Transverse colon (tissue), 4 donors: ENCODE data around the gene SMG6. TPM values are rescaled to one million over a fixed set of nuclear protein-coding genes. Genes with fewer than 3 reads are reported as not detected.
A peak's percentile ranks its signal among the peaks of the same experiment; 100 is the strongest.

Source experiments
- DNase-seq: peaks from one replicate; pipeline ENCODE4 v3.0.0-alpha.2; 2019
- H3K27ac ChIP-seq, 4 donors: fragments of 200-600 bp; sonication (generic); 2 replicates each; pipeline ENCODE4 v1.5.1; 2016 to 2018; ENCODE audit warnings: inconsistent platforms in 4 of 4
- H3K27me3 ChIP-seq: fragments of 200-600 bp; sonication (generic); 2 replicates; pipeline ENCODE4 v1.5.1; 2017; ENCODE audit warnings: inconsistent platforms
- H3K36me3 ChIP-seq, 4 donors: fragments of 200-600 bp; sonication (generic); 2 replicates each; pipeline ENCODE4 v1.5.1; 2017 to 2019; ENCODE audit warnings: inconsistent platforms in 4 of 4
- H3K4me1 ChIP-seq, 4 donors: fragments of 200-600 bp; sonication (generic); 2 replicates each; pipeline ENCODE4 v1.5.1; 2017 to 2020; ENCODE audit warnings: inconsistent platforms in 4 of 4
- H3K4me3 ChIP-seq, 4 donors: fragments of 200-600 bp; sonication (generic); 1 replicate in 1 of 4; 2 replicates in 3 of 4; pipeline versions ENCODE4 v1.5.1 to v1.6.1; 2017 to 2019; ENCODE audit warnings: inconsistent platforms in 4 of 4
- H3K9me3 ChIP-seq, 2 donors: fragments of 200-600 bp; sonication (generic); 2 replicates each; pipeline ENCODE4 v1.5.1; 2017 to 2019; ENCODE audit warnings: inconsistent platforms in 2 of 2
- EP300 ChIP-seq: sonication (generic); formaldehyde crosslinking; IDR thresholded peaks from one replicate; pipeline ENCODE4 v1.6.1; 2017; ENCODE audit warnings: antibody characterized with exemption, low read depth
- POLR2A ChIP-seq: fragments of 450-650 bp; IDR thresholded peaks from one replicate; pipeline ENCODE4 v1.6.1; 2016; ENCODE audit warnings: antibody characterized with exemption, mild to moderate bottlenecking, moderate library complexity
- POLR2AphosphoS5 ChIP-seq, 3 donors: sonication (generic); formaldehyde crosslinking; IDR thresholded peaks; one replicate each; pipeline ENCODE4 v1.6.1; 2016; ENCODE audit warnings: antibody characterized with exemption in 3 of 3
- WGBS, 2 donors: methylation state at CpG; one replicate each; pipeline ENCODE4 v1.1.5; 2018; ENCODE audit warnings: low coverage in 1 of 2; 5-methylcytosine and 5-hydroxymethylcytosine counted together
- in situ Hi-C, 4 donors: fragments of 200-750 bp; cut with MboI; loops; one replicate each; pipeline versions ENCODE4 v1.15.0 to v1.15.1; 2017; ENCODE audit warnings: low sequenced_read_pairs in 3 of 4, low pct_ligation_motif_present in 1 of 4, low pct_unique_long_range_greater_than_20kb in 1 of 4
- intact Hi-C: fragments of 100-400 bp; cut with DNase I; formaldehyde crosslinking; loops from one replicate; pipeline ENCODE4 v1.15.1; 2023; ENCODE audit warnings: low total_unique reads
- total RNA-seq, 4 donors: library from RNA; depleted of rRNA; stranded (reverse); fragments of >200 nt; gene quantifications; one replicate each; pipeline ENCODE4 v1.1.0, GENCODE V29; 2016
- TF ChIP-seq, protein P1 (sequence below), 5 experiments: fragments of 200-600 bp in 3 of 5; fragments of 450-650 bp in 2 of 5; sonication (generic) in 3 of 5; IDR thresholded peaks; 1 replicate in 2 of 5; 2 replicates in 3 of 5; pipeline ENCODE4 v1.5.1; 2016 to 2017; ENCODE audit warnings: antibody characterized with exemption in 5 of 5, inconsistent platforms in 3 of 5, mild to moderate bottlenecking in 2 of 5, moderate library complexity in 1 of 5

SMG6 gene
- total RNA-seq, 4 donors from 2014 or later = 28.6 to 112 (median 39.1) TPM

DNA sequence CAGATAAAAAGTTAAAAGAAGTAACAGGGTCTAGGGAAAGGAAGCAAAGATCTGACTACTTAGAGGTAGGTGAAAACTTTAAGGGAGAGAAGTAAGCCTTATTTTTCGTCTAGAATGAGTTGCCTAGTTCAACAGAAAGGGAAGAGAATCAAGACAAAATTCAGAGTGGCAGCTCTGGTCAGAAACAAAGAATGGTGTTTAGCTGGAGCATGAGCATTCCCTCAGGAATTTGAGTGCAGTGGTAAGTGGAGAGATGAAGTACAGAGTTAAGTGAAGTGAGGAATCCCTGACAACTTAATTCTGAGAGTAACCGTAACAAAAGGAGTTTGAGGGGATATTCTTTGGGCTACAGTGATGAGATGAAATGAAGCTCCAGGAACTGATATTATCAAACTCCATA is 11.5 kb downstream of the SMG6 start:
- TF ChIP-seq, protein P1, sequence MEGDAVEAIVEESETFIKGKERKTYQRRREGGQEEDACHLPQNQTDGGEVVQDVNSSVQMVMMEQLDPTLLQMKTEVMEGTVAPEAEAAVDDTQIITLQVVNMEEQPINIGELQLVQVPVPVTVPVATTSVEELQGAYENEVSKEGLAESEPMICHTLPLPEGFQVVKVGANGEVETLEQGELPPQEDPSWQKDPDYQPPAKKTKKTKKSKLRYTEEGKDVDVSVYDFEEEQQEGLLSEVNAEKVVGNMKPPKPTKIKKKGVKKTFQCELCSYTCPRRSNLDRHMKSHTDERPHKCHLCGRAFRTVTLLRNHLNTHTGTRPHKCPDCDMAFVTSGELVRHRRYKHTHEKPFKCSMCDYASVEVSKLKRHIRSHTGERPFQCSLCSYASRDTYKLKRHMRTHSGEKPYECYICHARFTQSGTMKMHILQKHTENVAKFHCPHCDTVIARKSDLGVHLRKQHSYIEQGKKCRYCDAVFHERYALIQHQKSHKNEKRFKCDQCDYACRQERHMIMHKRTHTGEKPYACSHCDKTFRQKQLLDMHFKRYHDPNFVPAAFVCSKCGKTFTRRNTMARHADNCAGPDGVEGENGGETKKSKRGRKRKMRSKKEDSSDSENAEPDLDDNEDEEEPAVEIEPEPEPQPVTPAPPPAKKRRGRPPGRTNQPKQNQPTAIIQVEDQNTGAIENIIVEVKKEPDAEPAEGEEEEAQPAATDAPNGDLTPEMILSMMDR (IDR thresholded peaks at IDR 0.05) = no peak
- TF ChIP-seq POLR2A = no peak
- TF ChIP-seq EP300 = no peak
- in situ Hi-C loops (loop anchor here in 1 of 4 donors (25.0 kb wide), 1 partner anchor 405 kb away; no protein-coding TSS in a partner anchor), intact Hi-C loops (no loop called here)
- Histone ChIP-seq H3K4me1 (no peaks in the 10 kb centered on the region), H3K27ac (no peak overlapping the region), H3K27me3 (no peaks in the 10 kb centered on the region), H3K9me3 (no peaks in the 10 kb centered on the region), H3K4me3 (no peak overlapping the region), H3K36me3 (peaks cover 0 to 50% (median 16%) of the 10 kb centered on the region in 4 donors)
- 66 to 91% methylated on average over 2 of the region's 2 CpGs for WGBS, 2 donors
- no peak for DNase-seq

DNA sequence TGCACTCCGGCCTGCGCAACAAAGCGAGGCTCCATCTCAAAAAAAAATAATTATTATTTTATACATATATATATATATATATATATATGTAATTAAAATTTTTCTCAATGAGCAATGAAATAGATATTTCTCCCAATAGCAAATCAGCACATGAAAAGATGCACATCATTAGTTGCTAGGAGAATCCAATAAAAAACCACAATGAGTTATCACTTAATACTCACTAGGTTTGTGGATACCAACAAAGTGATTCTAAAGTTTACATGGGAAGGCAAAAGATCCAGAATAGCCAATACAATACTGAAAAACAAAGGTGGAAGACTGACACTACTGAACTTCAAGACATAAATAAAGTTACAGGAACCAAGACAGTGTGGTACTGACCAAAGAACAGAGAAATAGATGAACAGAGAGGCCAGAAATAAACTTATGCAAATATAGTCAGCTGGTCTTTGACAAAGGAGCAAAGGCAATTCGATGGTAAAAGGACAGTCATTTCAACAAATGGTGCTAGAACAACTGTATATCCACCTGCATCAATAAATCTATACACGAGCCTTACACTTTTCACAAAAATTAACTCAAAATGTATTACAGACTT is 13.6 kb downstream of the SMG6 start:
- no peak for DNase-seq
- no peaks in the 10 kb centered on the region for H3K9me3 ChIP-seq
- no peak overlapping the region for H3K27ac ChIP-seq
- no peaks in the 10 kb centered on the region for H3K27me3 ChIP-seq
- peaks cover 0 to 43% (median 18%) of the 10 kb centered on the region in 4 donors for H3K36me3 ChIP-seq
- H3K4me1 ChIP-seq = no peaks in the 10 kb centered on the region
- TF ChIP-seq, protein P1 (IDR thresholded peaks at IDR 0.05) = no peak
- TF ChIP-seq POLR2AphosphoS5 (IDR thresholded peaks at IDR 0.05) (no peak), EP300 (no peak), POLR2A (no peak)
- intact Hi-C loops (no loop called here), in situ Hi-C loops (loop anchor here in 1 of 4 donors (25.0 kb wide), 1 partner anchor 403 kb away; no protein-coding TSS in a partner anchor)
- H3K4me3 ChIP-seq = no peak overlapping the region
- 86% methylated on average over 4 to 5 of the region's 5 CpGs for WGBS, 2 donors

DNA sequence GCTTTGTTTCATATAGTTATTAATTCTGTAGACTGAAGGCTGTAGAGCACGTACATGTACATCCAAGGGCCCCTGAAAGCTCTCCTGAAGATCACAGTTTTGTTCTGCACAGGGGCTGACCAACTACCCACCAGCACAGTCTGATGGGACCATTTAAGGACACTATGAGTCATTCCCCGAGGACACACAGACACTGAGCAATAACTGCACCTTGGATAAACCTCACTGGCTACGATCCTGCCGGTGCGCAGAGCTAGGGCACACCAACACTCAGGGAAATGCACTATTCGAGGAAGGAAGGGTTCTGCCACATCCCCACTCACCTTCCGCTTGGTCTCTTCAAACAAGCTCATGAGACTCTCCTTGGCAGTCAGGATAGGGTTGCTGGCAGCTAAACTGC is 20.3 kb downstream of the SMG6 start:
- H3K27ac ChIP-seq = no peak overlapping the region
- DNase-seq = no peak
- H3K4me1 ChIP-seq = no peaks in the 10 kb centered on the region
- intact Hi-C loops = loop anchor here (5.0 kb wide), 1 partner anchor 231 kb away; no protein-coding TSS in a partner anchor
- in situ Hi-C loops = loop anchor here in 1 of 4 donors (25.0 kb wide), 1 partner anchor 396 kb away; no protein-coding TSS in a partner anchor
- no peak overlapping the region for H3K4me3 ChIP-seq
- WGBS, 2 donors = 84% methylated on average over 7 of the region's 7 CpGs; no CpG with 5 or more reads in 1 of the 2 donors
- H3K27me3 ChIP-seq = no peaks in the 10 kb centered on the region
- no peaks in the 10 kb centered on the region for H3K9me3 ChIP-seq
- TF ChIP-seq POLR2AphosphoS5 (IDR thresholded peaks at IDR 0.05) = no peak
- no peak for TF ChIP-seq POLR2A
- TF ChIP-seq, protein P1 (IDR thresholded peaks at IDR 0.05) = no peak
- no peak for TF ChIP-seq EP300
- peaks cover 0 to 59% (median 14%) of the 10 kb centered on the region in 4 donors for H3K36me3 ChIP-seq

DNA sequence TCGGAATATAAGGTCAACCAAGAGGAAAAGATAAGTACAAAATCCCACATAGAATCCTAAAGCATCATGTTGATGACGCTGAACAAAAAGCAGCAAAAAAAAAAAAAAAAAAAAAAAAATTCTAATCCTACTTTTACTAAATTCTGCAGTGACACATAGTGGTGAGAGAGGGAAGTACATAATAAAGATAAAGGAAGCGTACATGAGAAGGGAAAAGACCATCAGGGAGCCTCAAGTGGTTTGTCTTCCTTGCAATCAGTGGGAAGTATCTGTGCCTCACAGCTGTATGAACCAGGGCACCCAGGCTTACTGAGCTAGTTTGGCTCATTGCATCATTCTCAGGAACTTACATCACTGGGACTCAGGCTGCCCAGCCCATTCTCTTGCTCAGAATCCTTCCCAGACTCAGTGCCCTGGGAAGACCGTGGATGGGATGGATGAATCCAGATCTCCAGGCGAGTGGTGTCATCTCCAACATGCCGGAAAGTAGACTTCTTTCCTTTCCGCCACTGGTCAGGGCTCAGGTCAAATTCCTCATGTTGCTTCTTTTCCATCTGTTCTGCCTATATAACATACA is 21.2 kb downstream of the SMG6 start:
- no peak for DNase-seq
- in situ Hi-C loops = loop anchor here in 1 of 4 donors (25.0 kb wide), 1 partner anchor 395 kb away; no protein-coding TSS in a partner anchor
- TF ChIP-seq POLR2A = no peak
- TF ChIP-seq, protein P1 (IDR thresholded peaks at IDR 0.05) = peak; percentile 61 to 73 (median 64)
- H3K4me1 ChIP-seq = no peaks in the 10 kb centered on the region
- H3K4me3 ChIP-seq = no peak overlapping the region
- WGBS, 2 donors = 52 to 75% methylated on average over 6 to 7 of the region's 7 CpGs
- H3K27me3 ChIP-seq = no peaks in the 10 kb centered on the region
- intact Hi-C loops = loop anchor here (5.0 kb wide), 1 partner anchor 230 kb away; no protein-coding TSS in a partner anchor
- peaks cover 0 to 56% (median 13%) of the 10 kb centered on the region in 4 donors for H3K36me3 ChIP-seq
- H3K27ac ChIP-seq = peak overlapping the region in 1 of 4 donors; percentile 52
- no peaks in the 10 kb centered on the region for H3K9me3 ChIP-seq
